Fibroblast of skin of left biceps (primary cell): Measurements from ENCODE around the gene PILRB.
"Not testable (repeated sequence)": the region's sequence is repeated elsewhere in the genome, so short reads cannot be mapped to it uniquely, and the experiment has no call there.

Experiments used
- DNase-seq, 2 experiments: peaks; one replicate each; pipeline ENCODE4 v3.0.0-alpha.2; 2013; ENCODE audit warnings: low read depth in 2 of 2

Gene PILRB

GRCh38 chr7:100376066-100376465 is 18.1 kb downstream of the PILRB start:
- no peak for DNase-seq

GRCh38 chr7:100378114-100378755 is 20.3 kb downstream of the PILRB start:
- DNase-seq, result no peak

- DNase-seq, result no peak
These were observed 22.3 kb downstream of the PILRB start for GRCh38 chr7:100380196-100380595.

- DNase-seq, result not testable (repeated sequence)
These were observed 23.8 kb downstream of the PILRB start for GRCh38 chr7:100381531-100382233.

GRCh38 chr7:100382234-100382853 is 24.4 kb downstream of the PILRB start:
- DNase-seq, result not testable (repeated sequence)

- DNase-seq, result no peak
These were observed 26.8 kb downstream of the PILRB start for GRCh38 chr7:100384628-100385294.

GRCh38 chr7:100386940-100387339 is 29.0 kb downstream of the PILRB start:
- DNase-seq, result no peak

GRCh38 chr7:100387695-100388094 is 29.8 kb downstream of the PILRB start:
- DNase-seq, result no peak

GRCh38 chr7:100389437-100390088 is 31.6 kb downstream of the PILRB start:
- DNase-seq, result no peak

- DNase-seq, result no peak
These were observed 32.5 kb downstream of the PILRB start for GRCh38 chr7:100390286-100391009.

GRCh38 chr7:100393233-100393905 is 35.5 kb downstream of the PILRB start:
- no peak for DNase-seq

GRCh38 chr7:100394077-100394476 is 36.2 kb downstream of the PILRB start:
- no peak for DNase-seq

GRCh38 chr7:100396421-100396982 is 38.6 kb downstream of the PILRB start:
- no peak for DNase-seq

- DNase-seq, result no peak
These were observed 39.6 kb downstream of the PILRB start for GRCh38 chr7:100397315-100398081.

- DNase-seq, result no peak
These were observed 40.3 kb downstream of the PILRB start for GRCh38 chr7:100398239-100398638.

GRCh38 chr7:100400041-100400440 is 42.1 kb downstream of the PILRB start:
- no peak for DNase-seq

GRCh38 chr7:100400656-100401055 is 42.7 kb downstream of the PILRB start:
- no peak for DNase-seq

- no peak for DNase-seq
These were observed 43.9 kb downstream of the PILRB start for GRCh38 chr7:100401811-100402210.

GRCh38 chr7:100402241-100402640 is 44.3 kb downstream of the PILRB start:
- DNase-seq, result no peak

GRCh38 chr7:100406767-100407166 is 48.9 kb downstream of the PILRB start:
- no peak for DNase-seq
